Right kidney (tissue), 9 donors: Measurements from ENCODE around the gene HSPA5.
"Not testable (repeated sequence)": the region's sequence is repeated elsewhere in the genome, so short reads cannot be mapped to it uniquely, and the experiment has no call there.

Source experiments
- DNase-seq: peaks from one replicate; pipeline ENCODE4 v3.0.0-alpha.2; 2016
- long read RNA-seq, 8 donors: transcript quantifications; one replicate each; lab custom pipeline, GENCODE V29; 2026

HSPA5 gene
- long read RNA-seq, donor 1, transcript HSPA5-201 (8 exons, 3,908 nt), result major isoform, 196 of 338 reads
- long read RNA-seq, donor 1, partial matches to known transcripts, result 142 of 338 reads
- long read RNA-seq, donor 1, other reads (novel, unspliced or antisense), result 0 of 338 reads
- long read RNA-seq, donor 2, transcript HSPA5-201 (8 exons, 3,908 nt), result major isoform, 69 of 126 reads
- long read RNA-seq, donor 2, partial matches to known transcripts, result 57 of 126 reads
- long read RNA-seq, donor 2, other reads (novel, unspliced or antisense), result 0 of 126 reads
- long read RNA-seq, donor 3, transcript HSPA5-201 (8 exons, 3,908 nt), result major isoform, 67 of 123 reads
- long read RNA-seq, donor 3, partial matches to known transcripts, result 56 of 123 reads
- long read RNA-seq, donor 3, other reads (novel, unspliced or antisense), result 0 of 123 reads
- long read RNA-seq, donor 4, transcript HSPA5-201 (8 exons, 3,908 nt), result major isoform, 145 of 308 reads
- long read RNA-seq, donor 4, partial matches to known transcripts, result 163 of 308 reads
- long read RNA-seq, donor 4, other reads (novel, unspliced or antisense), result 0 of 308 reads
- long read RNA-seq, donor 5, transcript HSPA5-201 (8 exons, 3,908 nt), result major isoform, 179 of 270 reads
- long read RNA-seq, donor 5, partial matches to known transcripts, result 91 of 270 reads
- long read RNA-seq, donor 5, other reads (novel, unspliced or antisense), result 0 of 270 reads
- long read RNA-seq, donor 6, transcript HSPA5-201 (8 exons, 3,908 nt), result major isoform, 114 of 271 reads
- long read RNA-seq, donor 6, partial matches to known transcripts, result 157 of 271 reads
- long read RNA-seq, donor 6, other reads (novel, unspliced or antisense), result 0 of 271 reads
- long read RNA-seq, donor 7, transcript HSPA5-201 (8 exons, 3,908 nt), result major isoform, 203 of 415 reads
- long read RNA-seq, donor 7, partial matches to known transcripts, result 212 of 415 reads
- long read RNA-seq, donor 7, other reads (novel, unspliced or antisense), result 0 of 415 reads
- long read RNA-seq, donor 8, transcript HSPA5-201 (8 exons, 3,908 nt), result major isoform, 186 of 290 reads
- long read RNA-seq, donor 8, partial matches to known transcripts, result 104 of 290 reads
- long read RNA-seq, donor 8, other reads (novel, unspliced or antisense), result 0 of 290 reads

- DNase-seq, result peak; percentile 96
Measured at GRCh38 chr9:125241000-125241862, at the start of gene HSPA5. Gene HSPA5 (minus strand): TSS chr9:125241343. CDS start chr9:125241126, 217 bp downstream.

- DNase-seq, result not testable (repeated sequence)
Measured at GRCh38 chr9:125286935-125287433, 45.8 kb upstream of the HSPA5 start.

GRCh38 chr9:125284855-125285254, 43.7 kb upstream of the HSPA5 start:
- DNase-seq, result no peak

DNA sequence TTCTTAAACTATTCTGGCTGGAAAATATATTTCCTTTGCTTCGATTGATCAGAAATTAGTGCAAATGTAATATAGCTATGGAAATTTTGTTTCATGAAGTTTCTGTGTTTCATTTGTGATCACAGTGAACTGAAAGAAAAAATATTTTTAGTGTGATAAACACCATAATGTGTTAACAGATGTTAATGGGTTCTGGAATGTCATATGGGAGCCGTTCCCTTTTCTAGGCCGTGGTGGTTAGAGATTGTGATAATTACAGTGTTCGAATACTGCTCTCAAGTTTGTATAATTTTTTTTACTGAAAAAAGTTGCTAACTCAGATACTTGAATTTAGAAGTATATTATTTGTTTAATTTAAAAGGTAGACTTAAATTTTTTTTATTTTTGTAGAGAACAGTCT, 39.8 kb upstream of the HSPA5 start:
- DNase-seq, result no peak

DNA sequence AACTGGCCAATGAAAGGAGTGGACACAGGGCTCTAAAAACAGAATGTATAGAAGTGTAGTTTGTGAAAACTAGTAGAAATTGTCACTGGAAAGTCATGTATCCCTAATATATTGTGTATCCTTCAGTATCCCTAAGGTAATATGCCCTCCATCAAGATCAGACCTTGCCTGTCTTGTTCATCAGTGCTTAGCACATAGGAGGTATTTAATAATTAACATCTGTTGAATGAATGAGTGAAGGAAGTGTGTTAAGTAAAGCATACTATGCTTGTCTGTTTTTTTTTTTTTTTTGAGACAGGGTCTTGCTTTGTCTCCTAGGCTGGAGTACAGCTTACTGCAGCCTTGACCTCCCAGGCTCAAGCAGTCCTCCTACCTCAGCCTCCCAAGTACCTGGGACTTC, 36.3 kb upstream of the HSPA5 start:
- no peak for DNase-seq

DNA sequence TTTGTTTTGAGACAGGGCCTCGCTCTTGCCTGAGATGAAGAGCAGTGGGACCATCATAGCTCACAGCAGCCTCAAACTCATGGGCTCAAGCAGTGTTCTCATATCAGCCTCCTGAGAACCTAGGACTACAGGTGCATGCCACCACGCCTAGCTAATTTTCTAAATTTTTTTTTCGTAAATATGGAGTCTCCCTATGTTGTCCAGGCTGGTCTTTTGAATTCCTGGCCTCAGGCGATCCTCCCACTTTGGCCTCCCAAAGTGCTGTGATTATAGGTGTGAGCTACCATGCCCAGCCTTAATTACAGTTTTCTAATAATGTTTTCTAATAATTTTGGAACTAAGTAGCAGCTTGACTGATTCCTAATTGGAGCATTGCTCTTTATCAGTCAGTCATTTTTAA, 35.6 kb upstream of the HSPA5 start:
- DNase-seq, result no peak

GRCh38 chr9:125272697-125273096, 31.6 kb upstream of the HSPA5 start:
- no peak for DNase-seq

DNA sequence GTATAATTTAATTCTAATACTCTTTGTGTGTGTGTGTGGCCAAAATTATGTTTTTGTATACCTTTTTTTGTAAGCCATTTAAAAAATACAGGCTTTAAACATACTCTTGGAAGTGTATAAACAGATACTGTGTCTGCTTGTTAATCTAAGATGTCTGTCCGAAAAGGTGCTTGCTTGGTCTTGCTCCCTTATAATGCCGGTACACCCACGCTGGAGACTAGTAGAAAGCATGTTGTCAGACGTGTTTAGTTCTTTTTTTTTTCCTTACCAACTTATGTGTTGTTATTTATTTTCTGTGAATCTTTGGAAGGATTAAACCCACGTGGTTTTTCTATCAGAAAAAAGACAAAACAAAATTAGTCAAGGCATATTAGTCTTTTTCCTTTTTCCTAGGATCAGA, 29.9 kb upstream of the HSPA5 start:
- no peak for DNase-seq

DNA sequence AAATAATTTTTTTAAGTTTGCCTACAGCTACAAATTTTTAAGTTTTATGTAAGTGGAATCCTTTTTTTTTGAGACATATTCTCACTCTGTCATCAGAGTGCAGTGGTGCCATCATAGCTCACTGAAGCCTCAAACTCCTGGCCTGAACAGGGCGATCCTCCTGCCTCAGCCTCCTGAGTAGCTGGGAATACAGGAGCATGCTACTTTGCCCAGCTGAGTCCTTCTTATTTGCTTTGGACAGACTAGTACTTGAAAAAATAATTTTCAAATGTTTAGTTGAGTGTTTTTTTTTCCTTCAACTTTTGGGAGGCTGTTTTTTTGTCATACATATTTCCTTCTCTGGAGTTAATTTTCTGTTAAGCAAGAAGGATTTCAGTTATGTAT, 27.9 kb upstream of the HSPA5 start:
- DNase-seq, result no peak

GRCh38 chr9:125268394-125269013, 27.4 kb upstream of the HSPA5 start:
- no peak for DNase-seq

- DNase-seq, result not testable (repeated sequence)
Measured at GRCh38 chr9:125264068-125264467, 22.9 kb upstream of the HSPA5 start.

DNA sequence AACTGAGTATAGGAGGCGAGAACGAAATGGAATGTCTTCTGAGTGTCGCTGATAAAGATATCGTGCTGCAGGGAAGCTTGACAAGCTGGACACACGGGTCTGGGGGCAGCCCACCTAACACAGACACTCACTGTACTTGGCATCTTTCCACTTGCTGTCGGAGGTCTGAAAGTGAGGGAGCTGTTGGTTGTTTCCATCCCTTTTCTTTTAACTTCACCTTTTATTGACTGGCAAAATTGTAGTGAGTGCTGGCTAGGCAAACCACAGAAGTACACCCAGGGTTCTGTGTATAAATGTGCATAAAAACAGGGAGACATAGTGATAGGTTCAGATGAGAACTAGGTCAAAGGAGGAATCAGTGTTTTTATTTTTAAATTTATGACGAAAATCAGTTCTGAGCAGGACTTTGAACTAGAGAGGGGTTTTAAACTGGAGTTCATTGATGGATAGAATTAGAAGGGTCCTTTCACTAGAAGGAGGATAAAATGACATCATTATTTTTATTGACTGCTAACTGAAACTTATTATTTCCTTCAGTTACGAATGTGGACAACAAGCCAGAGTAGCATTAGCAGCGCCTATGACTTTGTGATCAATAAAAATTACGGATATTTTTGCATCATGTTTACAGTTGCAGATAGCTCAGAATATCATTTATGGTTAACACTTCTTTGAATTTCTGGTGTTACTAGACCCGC, 21.3 kb upstream of the HSPA5 start:
- no peak for DNase-seq

GRCh38 chr9:125261501-125262293, 20.6 kb upstream of the HSPA5 start, which contains the start of gene GAPVD1:
Gene GAPVD1 (plus strand): TSS chr9:125261826. CDS start chr9:125298922, 37,096 bp downstream.
- DNase-seq, result peak; percentile 94

GRCh38 chr9:125260561-125260960, 19.4 kb upstream of the HSPA5 start:
- no peak for DNase-seq

DNA sequence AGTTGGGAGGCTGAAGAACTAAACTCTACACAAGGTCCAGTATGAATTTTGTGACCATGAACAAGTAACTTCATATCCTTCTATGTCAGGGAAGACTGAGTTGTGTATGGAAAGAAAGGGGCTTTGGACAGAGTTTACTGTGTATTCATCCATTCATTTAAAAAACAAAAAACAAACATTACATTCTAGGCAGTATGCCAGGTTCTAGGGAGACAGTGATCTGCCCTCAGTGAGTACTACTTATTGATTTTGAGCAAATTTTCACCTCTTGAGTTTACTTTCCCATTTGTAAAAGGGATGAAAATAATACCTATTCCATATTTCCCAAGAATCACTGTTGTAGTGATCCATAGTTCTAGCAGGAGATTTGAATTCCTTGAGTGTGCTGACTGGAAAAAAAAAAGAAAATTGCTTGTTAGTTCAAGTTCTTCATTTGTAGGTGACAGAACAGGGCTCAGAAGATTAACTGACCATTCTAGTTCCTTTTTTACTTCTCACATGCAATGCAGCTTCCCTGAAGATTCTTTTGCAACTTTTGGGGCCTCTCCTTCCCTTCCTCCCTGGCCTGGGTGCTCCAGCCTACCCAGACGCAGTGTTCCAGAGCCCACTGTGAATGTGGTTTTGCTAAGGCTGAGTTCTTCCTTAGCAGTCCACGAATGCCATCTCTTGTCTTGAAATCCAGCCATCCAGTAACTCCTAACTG, 17.8 kb upstream of the HSPA5 start:
- no peak for DNase-seq

DNA sequence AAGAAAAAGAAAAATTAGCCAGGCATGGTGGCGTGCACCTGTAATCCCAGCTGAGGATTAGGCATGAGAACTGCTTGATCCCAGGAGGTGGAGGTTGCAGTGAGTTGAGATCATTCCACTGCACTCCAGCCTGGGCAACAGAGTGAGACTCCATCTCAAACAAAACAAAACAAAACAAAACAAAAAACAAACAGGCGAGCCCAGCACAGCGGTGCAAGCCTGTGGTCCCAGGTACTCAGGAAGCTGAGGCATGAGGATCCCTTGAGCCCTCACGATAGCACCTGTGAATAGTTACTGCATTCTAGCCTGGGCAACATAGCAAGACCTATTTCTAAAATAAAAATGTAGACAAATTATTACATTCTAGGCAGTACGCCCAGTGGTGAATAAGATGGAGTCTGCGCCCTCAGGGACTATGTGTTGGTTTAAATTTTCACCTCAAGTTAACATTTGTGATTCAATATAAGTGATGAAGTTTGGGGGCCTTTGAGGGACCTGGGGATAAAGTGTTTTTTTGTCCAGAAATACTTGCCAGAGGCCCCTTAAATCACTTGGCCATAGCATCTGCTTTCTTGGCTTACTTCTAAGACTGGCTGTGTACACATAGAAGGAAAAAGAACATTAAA, 17.1 kb upstream of the HSPA5 start:
- DNase-seq, result no peak

DNA sequence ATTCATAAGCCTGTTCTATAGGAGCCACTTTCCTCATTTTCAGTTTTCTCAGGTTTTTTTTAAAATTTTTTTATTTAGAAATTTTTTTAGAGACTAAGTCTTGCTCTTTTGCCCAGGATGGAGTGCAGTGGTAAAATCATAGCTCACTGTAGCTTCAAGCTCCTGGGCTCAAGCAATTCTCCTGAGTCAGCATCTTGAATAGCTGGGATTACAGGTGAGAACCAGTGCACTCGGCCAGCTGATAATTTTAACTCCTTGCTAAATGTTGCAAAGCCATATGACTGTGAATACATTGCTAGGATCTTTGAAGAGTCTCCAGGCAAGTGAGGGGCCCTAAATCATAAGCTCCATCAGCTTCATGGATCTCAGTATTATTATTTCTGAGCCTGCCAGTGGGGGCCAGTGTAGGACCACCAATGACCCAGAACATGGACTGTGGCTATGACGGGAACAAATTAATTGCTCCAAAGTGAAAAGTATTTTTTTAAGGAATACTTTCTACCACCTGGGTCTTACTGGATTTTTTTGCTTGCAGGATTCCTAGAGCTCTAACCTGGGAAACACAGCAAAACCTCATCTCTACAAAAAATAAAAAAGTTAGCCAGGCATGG, 14.7 kb upstream of the HSPA5 start:
- no peak for DNase-seq

DNA sequence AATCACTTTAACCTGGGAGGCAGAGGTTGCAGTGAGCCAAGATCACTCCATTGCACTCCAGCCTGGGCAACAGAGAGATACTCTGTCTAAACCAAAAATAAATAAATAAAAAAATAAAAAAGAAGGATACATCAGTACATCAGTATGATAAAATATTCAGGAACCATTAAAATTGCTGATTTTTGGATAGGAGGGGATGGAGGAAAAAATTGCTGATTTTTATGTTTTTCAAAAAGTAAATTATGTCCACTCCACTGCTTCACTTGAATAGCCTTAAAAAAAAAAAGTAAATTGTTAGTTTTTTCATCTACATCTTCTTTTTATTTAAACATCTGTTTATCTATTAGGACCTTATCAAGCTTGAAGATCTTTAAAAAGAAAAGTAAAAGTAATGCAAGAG, 13.1 kb upstream of the HSPA5 start:
- no peak for DNase-seq
